Ovary (tissue), 9 donors: ENCODE results near the gene PRICKLE3. TPM values are rescaled to one million over a fixed set of nuclear protein-coding genes. Genes with fewer than 3 reads are reported as not detected.

Experiments used
- DNase-seq, 5 donors: peaks; one replicate each; pipeline ENCODE4 v3.0.0-alpha.2; 2019 to 2020
- H3K27ac ChIP-seq, 2 donors: fragments of 200-600 bp; one replicate each; pipeline versions ENCODE4 v1.5.1 to v1.8.0; 2019 to 2022
- H3K27me3 ChIP-seq: fragments of 200-600 bp; one replicate; pipeline ENCODE4 v1.8.0; 2022
- H3K36me3 ChIP-seq: fragments of 200-600 bp; sonication (generic); one replicate; pipeline ENCODE4 v1.5.1; 2019
- H3K4me1 ChIP-seq: one replicate; pipeline ENCODE4 v1.8.1; 2013; ENCODE audit warnings: mild to moderate bottlenecking, moderate library complexity; ENCODE audit not compliant: insufficient read depth
- H3K4me3 ChIP-seq: fragments of 200-600 bp; sonication (generic); one replicate; pipeline ENCODE4 v1.5.1; 2017
- H3K9me3 ChIP-seq, 2 donors: fragments of 200-600 bp in 1 of 2; sonication (generic) in 1 of 2; one replicate each; pipeline versions ENCODE4 v1.5.1 to v1.8.1; 2013 to 2019; ENCODE audit warnings: mild to moderate bottlenecking in 1 of 2, moderate library complexity in 1 of 2
- CTCF ChIP-seq, 3 donors: fragments of 450-650 bp in 2 of 3; fragments of 200-600 bp in 1 of 3; IDR thresholded peaks; one replicate each; pipeline versions ENCODE4 v1.5.1 to v1.8.0; 2016 to 2022; ENCODE audit warnings: antibody characterized with exemption in 3 of 3, mild to moderate bottlenecking in 1 of 3
- EP300 ChIP-seq: sonication (generic); formaldehyde crosslinking; IDR thresholded peaks from one replicate; pipeline ENCODE4 v1.6.1; 2017; ENCODE audit warnings: antibody characterized with exemption
- POLR2A ChIP-seq: fragments of 450-650 bp; IDR thresholded peaks from one replicate; pipeline ENCODE4 v1.6.1; 2017; ENCODE audit warnings: antibody characterized with exemption, mild to moderate bottlenecking, moderate library complexity
- WGBS, 3 donors: extraction: QIAGEN DNeasy Blood & Tissue Kit in 1 of 3; methylation state at CpG; one replicate each; pipeline versions ENCODE4 v1.1.5 to v1.1.7; 2013 to 2017; 5-methylcytosine and 5-hydroxymethylcytosine counted together
- intact Hi-C, 4 donors: fragments of 100-400 bp; cut with DNase I; formaldehyde crosslinking; loops; one replicate each; pipeline versions ENCODE4 v1.11.0 to v1.15.1; 2022 to 2023
- polyA plus RNA-seq, 2 donors: library from polyadenylated mRNA; stranded (reverse); fragments of 200-250 nt in 1 of 2; fragments of 350-450 nt in 1 of 2; fragmentation: Illumina TruSeq in 1 of 2; extraction: RNeasy Lipid Tissue Mini Kit (QIAGEN cat#74804) in 1 of 2; gene quantifications; one replicate each; pipeline ENCODE4 v1.2.3, GENCODE V29; 2013 to 2014
- total RNA-seq, 7 donors: library from RNA; depleted of rRNA in 2 of 7; stranded (reverse); fragments of >200 nt in 2 of 7; fragmentation: NEBNext Ultra II Directional in 3 of 7; extraction: Animal tissue kit (Norgen Biotek cat#: 25700) in 3 of 7; gene quantifications; one replicate each; pipeline versions ENCODE4 v1.1.0 to v1.2.4, GENCODE V29; 2016 to 2023
- donor health status: DM: no; HTN: no; CAD: no; lungs with moderate emphysema.
- donor health status: DM: no; HTN: no; CAD: no.
- donor health status: Bipolar disorder and iron deficiency.
- donor health status: DM: yes; HTN: yes; CAD: no.
- donor health status: DM: no; HTN: no; CAD: no.
- donor health status: DM: yes; HTN: yes; CAD: no.

The PRICKLE3 gene
- total and polyA plus RNA-seq, 9 donors = 3.5 to 15.1 (median 11.4) TPM

GRCh38 chrX:49204709-49205108 is 18.5 kb upstream of the PRICKLE3 start:
- H3K27me3 ChIP-seq = no peaks in the 10 kb centered on the region
- no peak overlapping the region for H3K27ac ChIP-seq
- WGBS, 3 donors = 37 to 44% (median 37%) methylated on average over 4 of the region's 4 CpGs
- H3K4me1 ChIP-seq = no peaks in the 10 kb centered on the region
- H3K9me3 ChIP-seq = no peaks in the 10 kb centered on the region
- no peaks in the 10 kb centered on the region for H3K36me3 ChIP-seq
- intact Hi-C loops = no loop called here
- no peak for DNase-seq
- H3K4me3 ChIP-seq = no peak overlapping the region
- TF ChIP-seq POLR2A = no peak
- no peak for TF ChIP-seq CTCF (IDR thresholded peaks at IDR 0.05)
- no peak for TF ChIP-seq EP300

- Histone ChIP-seq H3K4me1 (no peaks in the 10 kb centered on the region), H3K9me3 (no peaks in the 10 kb centered on the region), H3K27ac (no peak overlapping the region), H3K36me3 (no peaks in the 10 kb centered on the region), H3K27me3 (no peaks in the 10 kb centered on the region), H3K4me3 (no peak overlapping the region)
- 74 to 88% (median 75%) methylated on average over 6 of the region's 6 CpGs for whole genome bisulfite sequencing, 3 donors
- intact Hi-C loops = no loop called here
- TF ChIP-seq CTCF (IDR thresholded peaks at IDR 0.05) (no peak), POLR2A (no peak), EP300 (no peak)
- no peak for DNase-seq
Measured at GRCh38 chrX:49204017-49204416, 17.8 kb upstream of the PRICKLE3 start.

GRCh38 chrX:49203536-49203935 is 17.4 kb upstream of the PRICKLE3 start:
- Histone ChIP-seq H3K27ac (no peak overlapping the region), H3K9me3 (no peaks in the 10 kb centered on the region), H3K36me3 (no peaks in the 10 kb centered on the region), H3K4me1 (no peaks in the 10 kb centered on the region), H3K4me3 (no peak overlapping the region), H3K27me3 (no peaks in the 10 kb centered on the region)
- WGBS, 3 donors = 42 to 52% (median 47%) methylated on average over 3 of the region's 3 CpGs
- no peak for TF ChIP-seq POLR2A
- TF ChIP-seq EP300 = no peak
- no peak for TF ChIP-seq CTCF (IDR thresholded peaks at IDR 0.05)
- no peak for DNase-seq
- intact Hi-C loops = no loop called here

- intact Hi-C loops = no loop called here
- DNase-seq = no peak
- Histone ChIP-seq H3K9me3 (no peaks in the 10 kb centered on the region), H3K27ac (no peak overlapping the region), H3K27me3 (no peaks in the 10 kb centered on the region), H3K4me3 (no peak overlapping the region), H3K4me1 (no peaks in the 10 kb centered on the region), H3K36me3 (no peaks in the 10 kb centered on the region)
- 88 to 93% (median 92%) methylated on average over 2 of the region's 2 CpGs for WGBS, 3 donors
- TF ChIP-seq EP300 (no peak), CTCF (IDR thresholded peaks at IDR 0.05) (no peak), POLR2A (no peak)
Measured at GRCh38 chrX:49202022-49202421, 15.8 kb upstream of the PRICKLE3 start.
